Measurements from ENCODE around the gene DMRTB1.

Gene DMRTB1

DNA sequence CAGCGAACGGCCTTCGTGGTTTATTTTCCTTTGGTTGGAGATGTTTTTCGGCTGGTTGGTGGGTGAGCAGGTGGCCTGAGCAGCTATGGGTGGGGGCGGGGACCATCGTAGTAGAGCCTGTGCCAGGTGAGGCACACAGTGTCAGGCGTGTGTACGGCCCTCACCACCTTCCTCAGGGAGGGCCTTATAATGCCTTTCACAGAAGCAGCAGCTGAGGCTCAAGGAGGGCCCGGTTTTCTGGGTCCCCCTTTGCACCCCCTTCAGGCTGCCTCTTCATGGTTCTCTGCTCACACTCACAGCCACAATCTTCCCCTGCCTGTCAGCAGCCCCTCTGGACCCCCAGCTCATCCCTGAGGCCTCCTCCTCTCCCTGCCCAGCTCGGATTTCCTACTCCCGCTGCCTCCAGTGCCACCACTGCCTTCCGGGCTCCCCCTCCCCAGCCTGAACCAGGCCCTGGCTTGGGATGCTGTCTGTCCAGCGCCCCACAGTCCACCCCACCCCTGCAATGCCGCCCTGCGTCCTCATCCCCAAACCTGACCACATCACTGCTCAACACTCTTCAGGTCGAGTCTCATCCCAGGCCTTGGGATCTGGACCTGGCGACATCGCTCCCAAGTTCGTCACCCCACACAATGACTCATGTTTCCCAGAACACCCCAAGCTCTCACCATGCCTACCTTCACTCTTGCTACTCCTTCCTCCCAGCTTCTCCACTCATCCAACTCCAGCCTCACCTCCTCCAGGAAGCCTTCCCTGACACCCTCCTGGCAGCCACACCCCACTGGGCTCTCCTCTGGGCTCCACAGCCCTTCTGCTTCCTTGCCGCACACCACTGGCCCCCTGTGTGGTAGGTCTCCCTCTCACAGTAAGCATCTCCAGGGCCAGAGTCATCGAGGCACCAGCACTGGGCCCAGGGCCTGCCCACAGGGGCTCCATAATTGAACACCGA is 53.9 kb downstream of the DMRTB1 start:
- DNase-seq = no peak
- in situ Hi-C loops (cut with HindIII; ENCODE audit: low pct_ligation_motif_present, low pct_unique_long_range_greater_than_20kb, low sequenced_read_pairs) = no loop called here

DNA sequence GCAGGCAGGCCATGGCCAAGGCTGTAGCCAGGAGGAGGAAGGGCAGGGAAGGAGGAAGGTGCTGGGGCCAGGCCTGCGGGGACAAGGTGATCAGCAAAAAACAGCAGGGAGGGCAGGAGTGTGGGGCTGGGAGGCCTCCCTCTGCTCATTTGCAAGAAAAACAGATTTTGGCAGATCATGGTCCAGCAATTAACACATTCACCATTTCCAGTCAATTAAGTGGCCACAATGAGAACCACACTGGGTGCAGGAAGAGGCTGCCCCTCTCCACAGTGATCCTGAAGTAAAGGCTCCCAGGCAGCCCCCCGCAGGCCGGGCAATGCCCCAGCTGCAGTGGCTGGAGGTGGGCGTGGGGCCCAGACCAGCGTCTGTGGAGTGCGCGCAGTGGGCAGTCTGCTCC is 54.6 kb downstream of the DMRTB1 start:
- DNase-seq = no peak
- in situ Hi-C loops (cut with HindIII; ENCODE audit: low pct_ligation_motif_present, low pct_unique_long_range_greater_than_20kb, low sequenced_read_pairs) = no loop called here

DNA sequence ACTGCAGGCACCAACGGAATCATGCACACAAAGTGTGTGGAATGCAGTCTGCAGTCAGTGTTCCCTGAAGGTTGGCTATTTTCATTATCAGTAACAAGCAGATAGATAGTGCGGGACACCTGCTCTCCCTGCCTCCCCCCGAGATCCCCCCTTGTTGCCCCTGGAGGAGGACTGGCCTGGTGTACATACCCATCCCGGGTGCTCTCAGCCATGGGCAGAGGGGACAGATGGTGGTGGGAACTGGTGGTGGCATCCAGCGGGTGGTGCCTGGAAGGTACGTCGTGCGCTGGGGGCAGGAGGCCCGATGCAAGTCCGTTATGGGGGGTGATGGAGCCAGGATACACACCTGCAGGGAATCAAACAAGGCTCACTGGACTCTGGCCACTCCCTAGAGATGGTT is 55.2 kb downstream of the DMRTB1 start:
- no peak for DNase-seq

DNA sequence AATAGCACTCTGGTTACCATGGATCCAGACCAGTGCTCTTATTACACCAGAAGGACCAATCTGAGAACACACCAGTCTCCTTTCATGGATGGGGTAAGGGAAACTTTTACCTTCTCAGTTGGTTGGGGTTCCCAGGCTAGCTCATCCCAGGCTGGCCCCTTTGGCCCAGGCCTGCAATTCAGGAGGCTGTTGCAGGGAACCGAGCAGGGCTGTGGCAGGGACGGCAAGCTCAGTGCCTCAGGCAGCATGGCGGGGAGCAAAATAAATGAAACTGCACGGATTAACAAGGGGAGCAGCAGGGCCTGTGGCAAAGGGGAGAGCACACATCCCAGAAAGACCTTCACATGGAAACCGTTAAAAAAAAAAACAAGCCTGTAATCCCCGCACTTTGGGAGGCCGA is 57.0 kb downstream of the DMRTB1 start:
- DNase-seq = no peak
- in situ Hi-C loops (cut with HindIII; ENCODE audit: low pct_ligation_motif_present, low pct_unique_long_range_greater_than_20kb, low sequenced_read_pairs) = no loop called here

More for the DNA sequence above, 55.2 kb downstream of the DMRTB1 start:
- in situ Hi-C loops (cut with HindIII; ENCODE audit: low pct_ligation_motif_present, low pct_unique_long_range_greater_than_20kb, low sequenced_read_pairs) = no loop called here
